GM12864 (cell line): ENCODE measurements around the gene DMTF1.
"Not testable (repeated sequence)": the region's sequence is repeated elsewhere in the genome, so short reads cannot be mapped to it uniquely, and the experiment has no call there.

ENCODE experiments used
- DNase-seq: peaks from one replicate; pipeline ENCODE4 v3.0.0-alpha.2; 2011; ENCODE audit warnings: low read depth
- H3K4me3 ChIP-seq: 2 replicates; pipeline ENCODE4 v1.5.1; 2011; ENCODE audit warnings: mild to moderate bottlenecking, low read depth, low read length, control low read depth
- TF ChIP-seq, protein P1 (sequence below): IDR thresholded peaks from 2 replicates; pipeline ENCODE4 v1.5.1; 2011; ENCODE audit warnings: low read depth, mild to moderate bottlenecking, moderate library complexity, low read length, control low read depth, inconsistent platforms; ENCODE audit errors: missing control alignments

The DMTF1 gene

DNA sequence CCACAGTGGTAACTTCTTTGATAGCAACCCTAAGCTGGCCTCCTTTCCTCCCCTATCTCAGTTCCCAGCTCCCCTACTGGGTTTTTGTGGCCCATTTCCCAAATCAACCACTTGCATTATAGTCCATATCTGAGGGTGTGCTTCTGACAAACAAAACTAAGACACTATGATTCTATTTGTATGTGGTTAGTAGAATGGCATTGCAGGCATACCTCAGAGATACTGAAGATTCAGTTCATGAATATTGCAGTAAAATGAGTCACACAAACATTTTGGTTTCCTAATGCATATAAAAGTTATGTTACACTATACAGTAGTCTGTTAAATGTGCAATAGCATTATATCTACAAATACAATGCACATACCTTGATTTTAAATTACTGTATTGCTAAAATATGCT, 82.7 kb downstream of the DMTF1 start:
- DNase-seq = no peak
- no peak overlapping the region for H3K4me3 ChIP-seq
- TF ChIP-seq, protein P1, sequence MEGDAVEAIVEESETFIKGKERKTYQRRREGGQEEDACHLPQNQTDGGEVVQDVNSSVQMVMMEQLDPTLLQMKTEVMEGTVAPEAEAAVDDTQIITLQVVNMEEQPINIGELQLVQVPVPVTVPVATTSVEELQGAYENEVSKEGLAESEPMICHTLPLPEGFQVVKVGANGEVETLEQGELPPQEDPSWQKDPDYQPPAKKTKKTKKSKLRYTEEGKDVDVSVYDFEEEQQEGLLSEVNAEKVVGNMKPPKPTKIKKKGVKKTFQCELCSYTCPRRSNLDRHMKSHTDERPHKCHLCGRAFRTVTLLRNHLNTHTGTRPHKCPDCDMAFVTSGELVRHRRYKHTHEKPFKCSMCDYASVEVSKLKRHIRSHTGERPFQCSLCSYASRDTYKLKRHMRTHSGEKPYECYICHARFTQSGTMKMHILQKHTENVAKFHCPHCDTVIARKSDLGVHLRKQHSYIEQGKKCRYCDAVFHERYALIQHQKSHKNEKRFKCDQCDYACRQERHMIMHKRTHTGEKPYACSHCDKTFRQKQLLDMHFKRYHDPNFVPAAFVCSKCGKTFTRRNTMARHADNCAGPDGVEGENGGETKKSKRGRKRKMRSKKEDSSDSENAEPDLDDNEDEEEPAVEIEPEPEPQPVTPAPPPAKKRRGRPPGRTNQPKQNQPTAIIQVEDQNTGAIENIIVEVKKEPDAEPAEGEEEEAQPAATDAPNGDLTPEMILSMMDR = no peak

DNA sequence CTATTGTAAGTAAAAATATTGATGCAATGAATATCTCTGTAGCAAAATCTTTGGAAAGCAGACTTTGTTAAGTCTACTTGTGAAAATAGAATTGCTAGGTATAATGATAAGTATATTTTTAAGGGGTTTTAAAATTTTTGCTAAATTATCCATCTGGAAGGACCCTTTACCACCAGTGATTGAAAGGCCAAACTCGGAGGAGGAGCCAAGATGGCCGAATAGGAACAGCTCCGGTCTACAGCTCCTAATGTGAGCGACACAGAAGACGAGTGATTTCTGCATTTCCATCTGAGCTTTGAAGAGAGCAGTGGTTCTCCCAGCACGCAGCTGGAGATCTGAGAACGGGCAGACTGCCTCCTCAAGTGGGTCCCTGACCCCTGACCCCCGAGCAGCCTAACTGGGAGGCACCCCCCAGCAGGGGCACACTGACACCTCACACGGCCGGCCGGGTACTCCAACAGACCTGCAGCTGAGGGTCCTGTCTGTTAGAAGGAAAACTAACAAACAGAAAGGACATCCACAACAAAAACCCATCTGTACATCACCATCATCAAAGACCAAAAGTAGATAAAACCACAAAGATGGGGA, 86.3 kb downstream of the DMTF1 start:
- H3K4me3 ChIP-seq, DNase-seq: not testable (repeated sequence)

DNA sequence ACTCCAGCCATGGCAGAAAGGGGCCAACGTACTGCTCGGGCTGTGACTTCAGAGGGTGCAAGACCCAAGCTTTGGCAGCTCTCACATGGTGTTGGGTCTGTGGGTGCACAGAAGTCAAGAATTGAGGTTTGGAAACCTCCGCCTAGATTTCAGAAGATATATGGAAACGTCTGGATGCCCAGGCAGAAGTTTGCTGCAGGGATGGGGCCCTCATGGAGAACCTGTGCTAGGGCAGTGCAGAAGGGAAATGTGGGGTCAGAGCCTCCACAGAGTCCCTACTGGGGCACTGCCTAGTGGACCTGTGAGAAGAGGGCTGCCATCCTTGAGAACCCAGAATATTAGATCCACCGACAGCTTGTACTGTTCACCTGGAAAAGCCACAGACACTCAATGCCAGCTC, 93.4 kb downstream of the DMTF1 start:
- not testable (repeated sequence) for H3K4me3 ChIP-seq, DNase-seq
